GM19025 (cell line): ENCODE measurements around the gene CENPU.
"Not testable (repeated sequence)": the region's sequence is repeated elsewhere in the genome, so short reads cannot be mapped to it uniquely, and the experiment has no call there.

ENCODE experiments used
- ATAC-seq: cut with Tn5 transposase; IDR thresholded peaks from one replicate; pipeline ENCODE4 v1.9.1; 2021; ENCODE audit warnings: mild to moderate bottlenecking, low read depth, moderate library complexity; ENCODE audit not compliant: unreplicated experiment

CENPU gene

DNA sequence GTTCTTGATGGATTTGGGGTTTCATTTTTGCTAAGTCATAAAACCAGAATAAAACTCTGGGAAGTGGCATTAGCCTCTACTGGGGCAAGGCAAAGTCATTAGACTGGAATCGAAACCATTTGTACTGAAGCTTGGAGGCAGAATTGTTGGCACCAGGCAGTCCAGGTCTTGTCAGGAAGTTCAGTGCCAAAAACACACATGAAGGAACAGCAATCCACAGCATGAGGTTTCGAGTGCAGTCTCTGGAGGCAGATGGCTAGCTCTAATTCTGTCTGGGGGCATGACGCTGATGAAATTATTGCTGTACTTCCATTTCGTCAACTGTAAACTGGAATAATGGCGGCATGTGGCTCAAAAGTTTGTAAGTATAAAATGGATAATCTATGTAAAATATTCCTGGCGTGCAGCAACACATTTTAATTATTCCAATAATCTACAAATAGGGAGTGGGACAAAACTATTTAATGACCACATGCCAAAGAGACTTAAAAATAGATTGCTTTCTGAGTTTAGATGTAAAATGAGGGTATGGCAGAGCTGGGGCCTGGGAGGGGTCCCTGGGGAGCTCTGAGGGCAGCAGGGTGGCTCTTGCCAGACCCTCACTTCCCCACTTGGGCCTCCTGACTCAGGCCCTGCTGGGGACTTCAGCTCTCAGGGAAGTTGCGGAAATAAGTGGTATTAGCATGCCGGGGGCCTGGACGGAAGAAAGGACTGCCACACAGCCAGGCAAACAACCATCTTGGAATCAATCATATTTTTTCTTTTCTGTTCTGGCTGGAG is 18.8 kb upstream of the CENPU start:
- ATAC-seq: no peak

DNA sequence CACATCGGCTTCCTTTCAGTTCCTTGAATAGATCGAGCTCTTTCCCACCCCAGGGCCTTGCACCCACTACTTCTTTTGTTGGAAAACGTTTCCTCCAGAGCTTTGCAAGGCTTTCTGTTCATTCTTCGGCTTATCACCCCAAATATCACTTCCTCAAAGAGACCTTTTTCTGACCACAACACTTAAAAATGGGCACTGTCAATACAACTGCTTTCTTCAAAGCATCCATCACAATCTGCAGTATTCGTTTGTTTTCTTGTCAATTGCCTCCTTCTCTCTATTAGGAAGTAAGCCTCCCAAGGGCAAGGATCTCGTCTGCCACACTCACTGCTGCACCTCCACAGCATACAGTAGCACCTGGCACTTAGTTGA is 17.7 kb upstream of the CENPU start:
- ATAC-seq: no peak

DNA sequence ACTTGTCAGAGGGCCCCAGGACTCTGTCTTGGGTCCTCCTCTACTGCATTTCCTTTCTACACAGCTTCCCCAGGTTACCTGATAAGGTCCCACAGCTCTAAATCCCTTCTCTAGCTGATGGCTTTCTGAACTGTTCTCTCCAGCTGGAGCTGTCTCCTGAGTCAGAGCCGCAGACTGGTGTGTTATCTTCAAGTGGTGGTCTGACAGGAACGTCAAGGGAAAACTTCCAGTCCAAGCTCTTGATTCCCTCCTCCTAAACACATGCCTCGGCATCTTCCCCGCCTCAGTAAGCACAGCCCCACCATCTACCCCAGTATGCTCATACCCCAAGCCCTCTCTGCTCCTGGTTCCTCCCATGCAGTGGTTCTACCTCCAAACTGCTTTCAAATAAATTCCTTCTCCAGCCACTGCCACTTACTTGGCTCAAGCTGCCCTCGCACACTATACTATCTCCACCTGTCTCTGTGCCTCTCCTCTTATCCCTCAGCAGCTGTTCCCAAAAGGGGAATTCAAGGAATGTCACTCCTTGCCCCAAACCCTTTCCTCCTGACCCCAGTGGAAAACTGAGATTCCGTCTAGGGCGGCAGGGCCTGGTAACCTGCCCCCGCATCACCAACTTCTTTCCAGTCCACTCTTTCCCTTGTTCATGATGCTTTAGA is 17.2 kb upstream of the CENPU start:
- ATAC-seq: no peak

DNA sequence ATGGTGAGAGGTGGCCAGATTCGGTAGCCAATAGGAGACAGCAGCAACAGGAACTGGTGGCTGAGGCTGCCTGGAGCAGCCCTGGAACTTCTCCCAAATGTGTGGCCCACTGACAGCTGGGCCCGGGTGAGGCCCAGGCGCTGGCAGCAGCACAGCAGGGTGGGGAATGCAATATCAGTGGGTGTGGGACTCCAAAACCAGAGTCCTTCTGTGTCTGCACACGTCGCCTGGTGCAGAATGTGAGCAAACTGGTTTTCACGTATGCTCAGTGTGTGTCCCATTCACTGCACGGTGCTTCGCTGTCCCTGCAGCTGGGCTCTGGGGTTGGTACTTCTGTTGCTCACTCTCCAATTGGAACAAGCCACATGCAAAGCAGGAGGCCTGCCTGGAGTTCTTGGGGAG is 14.4 kb upstream of the CENPU start:
- no peak for ATAC-seq

DNA sequence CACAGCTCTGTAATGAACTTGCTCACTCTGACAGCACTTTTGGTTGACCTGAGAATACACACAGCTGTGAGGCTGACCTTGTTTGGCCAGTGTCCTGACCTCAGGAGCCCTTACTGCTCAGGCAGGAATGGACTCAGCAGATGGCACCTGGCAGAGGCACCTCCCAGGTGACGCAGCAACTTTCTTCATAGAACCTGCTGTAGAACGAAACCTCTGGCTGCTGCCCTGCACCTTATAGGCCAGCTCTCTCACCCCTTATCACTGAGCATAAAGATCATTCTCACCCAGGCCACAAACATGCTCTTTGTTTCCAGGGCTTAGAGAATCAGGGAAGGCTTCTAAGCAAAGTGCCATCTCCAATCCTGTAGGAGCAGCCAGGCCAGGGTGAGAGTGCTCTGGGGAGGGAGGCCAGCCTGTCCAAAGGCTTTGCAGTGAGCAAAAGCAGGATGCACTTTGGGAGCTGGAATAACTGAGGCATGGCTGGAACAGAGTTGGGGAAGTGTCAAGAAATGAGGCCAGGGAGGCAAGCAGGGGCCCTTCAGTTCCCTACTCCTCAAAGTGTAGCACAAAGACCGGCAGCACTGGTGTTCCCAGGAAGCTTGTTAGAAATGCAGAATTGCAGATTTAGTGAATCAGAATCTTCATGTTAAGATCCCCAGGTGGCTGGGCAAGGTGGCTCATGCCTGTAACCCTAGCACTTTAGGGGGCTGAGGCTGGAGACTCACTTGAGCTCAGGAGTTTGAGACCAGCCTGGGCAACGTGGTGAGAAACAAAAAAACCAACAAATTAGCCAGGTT is 13.3 kb upstream of the CENPU start:
- no peak for ATAC-seq

DNA sequence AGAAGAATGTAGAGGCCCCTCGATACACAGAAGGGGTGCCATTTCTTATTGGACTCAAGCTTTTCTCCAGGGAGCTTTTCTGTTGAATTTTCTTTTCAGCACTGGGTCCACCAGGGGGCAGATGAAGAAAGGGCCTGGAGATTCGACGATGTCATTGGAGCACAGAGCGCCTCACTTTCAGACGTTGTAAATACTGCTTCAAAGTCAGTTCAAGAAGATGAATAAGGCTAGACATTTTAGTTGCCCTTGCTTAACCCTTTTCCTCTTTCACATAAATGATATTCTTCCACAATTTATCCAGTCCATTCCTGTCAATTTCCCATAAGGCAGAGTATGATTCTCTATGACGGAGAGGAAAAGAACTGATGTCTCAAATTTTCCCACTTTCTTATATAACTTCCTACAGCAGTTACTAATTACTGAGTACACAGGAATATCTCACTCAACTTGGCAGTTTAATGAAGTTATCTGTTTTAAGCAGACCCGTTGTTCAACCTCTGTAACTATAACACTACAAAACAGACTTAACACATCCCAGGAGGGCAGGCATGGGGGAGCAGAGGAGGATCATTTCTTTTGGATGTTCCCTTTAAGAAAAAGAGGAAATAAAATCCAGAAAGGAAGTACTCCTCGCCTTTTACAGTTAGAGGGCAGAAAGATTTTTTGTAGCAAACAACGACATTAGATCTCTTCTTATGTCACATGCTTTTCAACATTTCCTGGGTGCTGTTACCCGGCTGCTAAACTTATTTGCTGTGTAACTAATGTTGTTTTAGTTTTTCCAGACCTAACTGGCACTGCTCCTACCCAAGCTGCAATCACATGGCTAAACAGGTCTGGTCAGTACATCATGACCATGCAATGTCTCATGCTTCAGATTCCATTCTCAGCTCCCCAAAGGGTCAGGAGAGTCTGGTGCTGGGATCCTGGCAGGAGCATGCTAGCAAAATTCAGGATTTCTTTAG is 12.2 kb upstream of the CENPU start:
- ATAC-seq: no peak

DNA sequence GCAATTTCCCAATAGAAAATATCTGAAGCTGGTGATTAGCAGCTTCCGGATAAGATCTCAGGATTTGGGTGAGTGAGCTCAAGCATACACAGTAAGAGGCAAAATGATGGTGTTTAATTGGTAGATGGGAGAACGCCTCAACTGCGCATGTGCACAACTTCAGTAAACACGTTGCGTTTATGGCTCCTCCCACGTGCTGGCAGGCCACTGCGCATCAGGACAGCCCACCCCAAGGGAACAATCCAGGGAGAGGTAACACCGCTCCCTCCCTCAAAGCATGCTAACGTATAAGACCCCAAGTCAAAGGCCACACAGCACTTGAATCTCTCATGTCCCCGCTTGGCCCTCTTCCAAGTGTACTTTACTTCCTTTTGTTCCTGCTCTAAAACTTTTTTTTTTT is 10.3 kb upstream of the CENPU start:
- no peak for ATAC-seq

DNA sequence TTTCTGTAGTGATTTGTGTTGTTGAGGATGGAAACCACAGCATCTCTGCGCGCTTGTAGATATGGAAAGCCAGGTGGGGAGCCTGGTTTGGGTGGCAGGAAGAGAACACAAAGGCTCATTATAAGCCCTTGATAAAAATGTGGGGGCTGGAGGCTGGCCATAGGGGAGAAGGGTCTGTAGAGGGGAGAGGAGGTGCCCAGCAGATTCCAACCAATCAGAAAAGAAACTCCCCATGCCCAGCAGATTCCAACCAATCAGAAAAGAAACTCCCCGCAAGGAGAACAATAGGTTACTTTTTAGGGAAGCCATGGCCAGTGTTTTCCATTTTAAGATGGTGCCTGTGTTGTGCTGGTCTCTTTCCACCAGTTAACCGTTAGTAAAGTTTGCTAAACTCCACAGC is 9.8 kb upstream of the CENPU start:
- ATAC-seq: no peak

DNA sequence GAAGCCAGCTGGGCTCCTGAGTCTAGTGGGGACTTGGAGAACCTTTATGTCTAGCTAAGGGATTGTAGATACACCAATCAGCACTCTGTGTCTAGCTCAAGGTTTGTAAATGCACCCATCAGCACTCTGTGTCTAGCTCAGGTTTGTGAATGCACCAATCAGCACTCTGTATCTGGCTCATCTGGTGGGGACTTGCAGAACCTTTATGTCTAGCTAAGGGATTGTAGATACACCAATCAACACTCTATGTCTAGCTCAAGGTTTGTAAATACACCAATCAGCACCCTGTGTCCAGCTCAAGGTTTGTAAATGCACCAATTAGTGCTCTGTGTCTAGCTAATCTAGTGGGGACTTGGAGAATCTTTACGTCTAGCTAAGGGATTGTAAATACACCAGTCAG is 7.8 kb upstream of the CENPU start:
- ATAC-seq: not testable (repeated sequence)

DNA sequence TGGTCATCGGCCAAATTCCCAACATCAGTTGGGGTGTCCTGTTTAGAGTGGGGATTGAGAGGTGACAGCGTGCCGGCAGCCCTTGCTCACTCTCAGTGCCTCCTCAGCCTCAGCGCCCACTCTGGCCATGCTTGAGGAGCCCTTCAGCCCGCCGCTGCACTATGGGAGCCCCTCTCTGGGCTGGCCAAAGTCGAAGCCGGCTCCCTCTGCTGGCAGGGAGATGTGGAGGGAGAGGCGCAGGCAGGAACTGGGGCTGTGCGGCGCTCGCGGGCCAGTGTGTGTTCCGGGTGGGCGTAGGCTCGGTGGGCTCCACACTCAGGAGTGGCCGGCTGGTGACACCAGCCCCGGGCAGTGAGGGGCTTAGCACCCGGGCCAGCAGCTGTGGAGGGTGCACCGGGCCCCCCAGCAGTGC is 7.1 kb upstream of the CENPU start:
- no peak for ATAC-seq

DNA sequence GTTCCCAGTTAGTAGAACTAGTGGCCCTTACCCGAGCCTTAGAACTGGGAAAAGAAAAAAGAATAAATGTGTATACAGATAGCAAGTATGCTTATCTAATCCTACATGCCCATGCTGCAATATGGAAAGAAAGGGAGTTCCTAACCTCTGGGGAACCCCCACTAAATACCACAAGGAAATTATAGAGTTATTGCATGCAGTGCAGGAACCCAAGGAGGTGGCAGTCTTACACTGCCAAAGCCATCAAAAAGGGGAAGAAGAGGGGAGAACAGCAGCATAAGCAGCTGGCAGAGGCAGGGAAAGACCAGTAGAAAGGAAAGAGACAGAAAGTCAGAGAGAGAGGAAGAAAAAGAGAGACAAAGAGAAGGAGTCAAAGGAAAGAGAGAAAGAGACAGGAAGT is 5.7 kb upstream of the CENPU start:
- not testable (repeated sequence) for ATAC-seq

DNA sequence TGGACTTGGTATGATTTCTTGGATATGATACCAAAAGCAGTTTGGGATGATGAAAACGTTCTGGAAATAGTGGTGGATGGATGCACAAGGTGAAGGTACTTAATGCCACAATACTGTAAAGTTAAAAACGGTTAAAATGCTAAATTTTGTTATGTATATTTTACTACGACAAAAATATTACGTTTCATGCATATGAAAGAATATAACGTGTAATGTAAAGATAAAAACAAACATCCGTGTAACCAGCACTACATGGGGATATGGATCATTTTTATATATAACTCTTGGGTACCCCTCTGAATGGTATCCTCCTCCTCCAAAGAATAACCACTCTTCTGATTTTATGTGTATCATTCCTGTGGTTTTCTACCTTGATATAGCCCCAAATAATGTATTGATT is 862 bp upstream of the CENPU start:
- ATAC-seq: no peak

DNA sequence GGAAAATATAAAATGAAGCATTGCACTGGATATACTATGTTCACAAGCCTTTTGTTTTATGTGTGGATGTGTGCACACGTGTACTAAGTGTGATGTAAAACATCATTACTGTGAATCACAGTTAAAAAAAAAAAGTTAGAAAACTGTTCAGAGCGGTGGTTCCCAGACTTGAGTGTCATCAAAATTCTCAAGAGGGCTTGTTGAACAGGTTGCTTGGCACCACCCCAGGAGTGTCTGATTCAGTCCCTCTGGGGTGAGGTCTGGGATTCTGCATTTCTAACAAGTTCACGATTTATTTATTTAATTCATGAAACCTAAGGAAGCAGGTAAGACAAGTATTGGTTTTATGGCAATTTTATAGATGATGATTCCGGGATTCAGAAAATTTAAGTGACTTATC is 1.8 kb downstream of the CENPU start:
- ATAC-seq: no peak

DNA sequence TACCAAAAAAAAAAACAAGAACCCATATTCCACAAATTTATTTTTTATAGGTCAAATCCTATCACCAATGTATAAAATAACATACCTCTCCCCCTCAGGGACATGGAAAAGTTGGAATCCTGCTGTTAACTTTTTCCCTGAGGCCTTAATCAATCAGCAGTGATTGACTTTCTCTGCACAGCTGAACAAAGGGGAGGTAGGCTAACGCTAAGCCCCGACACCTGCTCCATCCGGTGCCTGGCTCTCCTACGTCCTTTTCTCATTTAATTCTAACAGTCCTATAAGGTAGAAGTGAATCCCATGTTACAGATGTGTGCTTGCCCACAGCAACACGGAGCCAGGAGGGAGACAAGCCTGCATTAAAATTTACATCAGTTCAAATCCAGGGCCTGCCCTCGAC is 2.8 kb downstream of the CENPU start:
- no peak for ATAC-seq

DNA sequence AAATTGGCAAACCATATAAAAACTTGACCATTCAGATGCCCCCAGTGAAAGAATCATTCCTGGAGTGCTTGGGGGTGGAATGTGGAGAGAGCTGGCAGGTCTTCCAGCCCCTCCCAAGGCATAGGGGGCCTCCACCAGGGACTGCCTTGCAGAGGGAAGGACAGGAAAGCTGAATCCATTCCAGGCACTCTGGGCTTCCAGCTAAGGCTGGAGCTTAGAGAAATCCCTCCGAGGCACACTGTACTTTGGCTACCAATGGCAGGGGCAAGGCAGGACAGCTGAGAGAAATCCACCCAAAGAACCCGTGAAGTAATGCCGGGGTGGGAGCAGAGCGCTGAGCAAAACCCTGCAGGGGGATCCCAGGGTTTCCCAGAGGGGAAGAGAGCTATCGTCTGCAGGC is 4.0 kb downstream of the CENPU start:
- ATAC-seq: no peak

DNA sequence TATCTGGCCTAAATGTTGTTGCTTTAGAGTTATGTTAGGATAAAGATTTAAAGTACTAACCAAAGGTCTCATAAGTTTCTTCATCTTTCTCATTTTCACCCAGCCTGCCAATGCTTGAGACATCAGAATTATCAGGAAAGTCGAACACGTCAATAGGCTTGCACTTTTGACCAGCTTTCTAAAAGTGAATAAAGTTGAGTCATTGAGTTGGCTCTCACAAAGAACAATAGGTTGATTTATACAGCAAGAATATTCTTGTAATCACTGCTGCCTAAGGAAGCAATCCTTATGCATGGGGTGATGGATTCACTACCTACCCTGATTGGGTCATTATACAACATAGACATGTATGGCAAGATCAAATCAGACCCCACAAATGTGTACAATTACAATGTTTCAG is 5.0 kb downstream of the CENPU start:
- no peak for ATAC-seq

DNA sequence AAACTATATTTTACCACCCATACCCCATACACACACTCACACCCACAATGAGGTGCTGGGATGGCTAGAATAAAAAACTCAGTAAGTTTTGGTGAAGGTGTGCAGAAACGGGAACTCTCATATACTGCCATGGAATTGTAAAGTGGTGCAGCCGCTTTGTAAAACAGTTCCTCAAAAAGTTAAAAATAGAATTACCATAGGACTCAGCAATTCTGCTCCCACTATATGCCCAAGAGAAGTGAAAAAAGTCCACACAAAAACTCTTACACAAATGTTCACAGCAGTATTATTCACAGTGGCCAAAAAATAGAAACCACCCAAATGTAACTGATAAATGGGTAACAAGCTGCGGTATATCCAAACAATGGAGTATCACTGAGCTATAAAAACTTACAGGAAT is 6.5 kb downstream of the CENPU start:
- ATAC-seq: no peak

DNA sequence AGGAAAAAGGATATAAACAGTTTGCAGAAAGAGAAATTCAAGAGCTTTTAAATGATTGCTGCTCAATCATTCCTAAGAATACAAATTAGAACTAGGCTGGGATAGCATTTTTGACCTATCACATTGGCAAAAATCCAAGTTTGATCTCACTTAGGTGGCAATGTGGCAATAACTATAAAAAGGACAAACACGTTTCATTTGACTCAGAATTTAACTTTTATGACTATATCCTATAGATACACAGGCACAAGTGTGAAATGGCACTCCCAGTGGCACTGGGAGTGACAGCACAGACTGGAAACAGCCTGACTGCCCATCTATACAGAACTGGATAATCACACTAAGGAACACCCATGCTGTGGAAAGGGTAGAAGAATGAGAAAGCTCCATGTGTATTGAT is 11.1 kb downstream of the CENPU start:
- no peak for ATAC-seq

DNA sequence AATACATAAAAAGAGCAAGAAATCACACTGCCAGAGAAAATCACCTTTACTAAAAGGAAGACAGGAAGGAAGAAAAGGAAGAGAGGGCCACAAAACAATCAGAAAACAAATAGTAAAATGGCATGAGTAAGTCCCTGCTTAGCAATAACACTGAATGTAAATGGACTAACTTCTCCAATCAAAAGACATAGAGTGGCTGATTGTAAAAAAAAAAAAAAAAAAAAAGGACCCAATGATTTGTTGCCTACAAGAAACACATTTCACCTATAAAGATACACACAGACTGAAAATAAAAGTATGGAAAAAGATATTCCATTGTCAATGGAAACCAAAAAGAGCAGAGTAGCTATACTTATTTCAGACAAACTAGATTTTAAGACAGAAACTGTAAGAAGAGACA is 12.6 kb downstream of the CENPU start:
- ATAC-seq: no peak

DNA sequence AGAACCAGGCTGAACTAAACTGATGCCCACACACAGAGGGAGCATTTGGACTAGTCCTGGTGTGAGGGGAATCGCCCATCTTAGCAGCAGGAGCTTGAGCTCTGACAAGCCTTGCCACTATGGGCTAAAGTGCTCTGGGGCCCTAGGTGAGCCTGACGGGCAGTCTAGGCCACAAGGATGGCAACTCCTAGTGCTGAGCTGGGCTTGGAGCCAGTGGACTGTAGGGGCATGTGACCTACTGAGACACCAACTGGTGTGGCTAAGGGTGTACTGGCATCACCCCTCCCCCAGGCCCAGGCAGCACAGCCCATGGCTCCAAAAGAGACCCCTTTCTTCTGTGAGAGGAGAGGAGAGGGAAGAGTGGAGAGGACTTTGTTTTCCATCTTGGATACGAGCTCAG is 14.5 kb downstream of the CENPU start:
- ATAC-seq: no peak

DNA sequence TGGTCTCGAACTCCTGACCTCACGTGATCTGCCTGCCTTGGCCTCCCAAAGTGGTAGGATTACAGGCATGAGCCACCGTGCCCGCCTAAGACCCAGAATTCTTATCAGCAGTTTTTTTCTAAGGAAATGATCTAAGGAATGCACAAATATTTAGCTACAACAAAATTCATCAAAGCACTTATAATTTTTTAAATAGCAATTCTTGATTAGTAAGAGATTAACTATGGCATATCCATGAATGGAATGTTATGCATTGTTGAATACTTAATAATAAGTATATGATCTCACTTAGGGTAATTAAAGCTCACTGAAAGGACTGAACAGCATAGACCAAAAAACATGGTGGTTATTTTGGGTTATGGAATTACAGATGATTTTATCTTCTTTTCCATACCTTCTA is 18.4 kb downstream of the CENPU start:
- no peak for ATAC-seq
